ENCODE measurements around the gene OXTR.

OXTR gene

GRCh38 chr3:8712045-8712907 is 57.1 kb downstream of the OXTR start:
- Histone ChIP-seq H3K23ac (ENCODE audit: low read length in 2 of 2) (no peak overlapping the region), H3K18ac (ENCODE audit: low read depth in 1 of 2, low read length in 2 of 2) (no peak overlapping the region), H3K27ac (ENCODE audit: low read length, poor library complexity, severe bottlenecking) (no peak overlapping the region), H3K4me3 (ENCODE audit: insufficient read depth in 1 of 2, low read depth in 1 of 2, low read length in 2 of 2) (no peak overlapping the region), H4K91ac (ENCODE audit: low read length) (no peak overlapping the region), H3K4me2 (ENCODE audit: low read length, poor library complexity, severe bottlenecking) (no peak overlapping the region), H3K14ac (ENCODE audit: low read length in 2 of 2) (no peak overlapping the region), H3K27me3 (ENCODE audit: control insufficient read depth in 1 of 2, insufficient read depth in 1 of 2, low read length in 2 of 2) (peaks cover 0 to 34% of the 10 kb centered on the region in 2 experiments), H2AFZ (ENCODE audit: low read depth, low read length) (no peak overlapping the region), H3K79me1 (replicated peaks; ENCODE audit: low read length, poor library complexity, severe bottlenecking) (no peaks in the 10 kb centered on the region), H2BK120ac (ENCODE audit: low read depth, low read length) (no peak overlapping the region), H3K36me3 (ENCODE audit: control insufficient read depth in 1 of 2, insufficient read depth in 2 of 2, low read depth in 1 of 2, low read length in 2 of 2) (no peaks in the 10 kb centered on the region), H2BK15ac (ENCODE audit: low read depth, poor library complexity, severe bottlenecking) (no peak overlapping the region), H3K4ac (ENCODE audit: low read depth in 1 of 2, low read length in 2 of 2) (no peak overlapping the region), H4K8ac (ENCODE audit: low read length) (no peak overlapping the region), H3K9me3 (ENCODE audit: control insufficient read depth, low read length) (peaks cover 6% of the 10 kb centered on the region), H2BK5ac (ENCODE audit: low read depth, low read length, poor library complexity, severe bottlenecking) (no peak overlapping the region), H3K4me1 (ENCODE audit: control insufficient read depth, insufficient read depth, low read depth, low read length) (no peaks in the 10 kb centered on the region), H3K9ac (ENCODE audit: low read length) (no peak overlapping the region), H2AK5ac (ENCODE audit: low read length, severe bottlenecking) (no peak overlapping the region), H2BK12ac (ENCODE audit: low read length in 2 of 2) (no peak overlapping the region)
- WGBS: 67% methylated on average over 9 of the region's 9 CpGs
- DNase-seq: no peak

DNA sequence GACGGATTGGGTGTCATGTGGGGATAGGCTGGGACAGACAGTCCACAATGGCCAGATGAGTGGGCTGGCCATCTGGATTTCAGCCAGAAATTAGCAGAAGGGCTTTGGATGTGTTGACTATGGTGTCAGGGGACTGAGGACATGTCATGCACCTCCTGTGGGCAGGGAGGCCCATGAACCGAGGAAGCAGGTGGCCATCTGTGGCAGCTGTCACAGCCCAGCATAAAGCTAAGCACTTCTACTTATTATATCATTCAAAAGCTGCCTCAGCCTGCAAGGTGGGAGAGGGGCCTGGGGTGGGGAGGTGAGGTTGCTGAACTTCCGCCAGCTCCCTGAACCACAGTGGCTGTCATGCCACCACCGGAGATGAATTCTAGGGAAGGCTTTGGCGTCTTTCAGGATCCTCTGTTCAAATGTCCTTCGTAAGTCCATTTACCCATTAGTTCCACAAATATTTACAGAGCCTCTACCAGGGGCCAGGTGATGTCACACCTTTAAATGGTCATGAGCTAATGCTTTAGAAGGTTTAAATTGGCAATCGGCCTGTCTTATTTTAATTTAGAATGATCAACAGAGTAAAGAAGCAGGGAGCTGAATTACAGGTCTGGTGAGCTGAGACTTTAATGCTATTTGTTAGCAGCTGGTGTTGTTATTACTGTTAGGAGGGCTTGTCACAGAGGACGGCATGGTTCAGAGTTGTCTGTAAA is 59.5 kb downstream of the OXTR start:
- H3K27ac ChIP-seq (ENCODE audit: low read length, poor library complexity, severe bottlenecking): no peak overlapping the region
- no peaks in the 10 kb centered on the region for H3K36me3 ChIP-seq (ENCODE audit: control insufficient read depth in 1 of 2, insufficient read depth in 2 of 2, low read depth in 1 of 2, low read length in 2 of 2)
- no peak overlapping the region for H3K14ac ChIP-seq (ENCODE audit: low read length in 2 of 2)
- no peak overlapping the region for H2AK5ac ChIP-seq (ENCODE audit: low read length, severe bottlenecking)
- no peak overlapping the region for H2BK15ac ChIP-seq (ENCODE audit: low read depth, poor library complexity, severe bottlenecking)
- no peaks in the 10 kb centered on the region for H3K79me1 ChIP-seq (replicated peaks; ENCODE audit: low read length, poor library complexity, severe bottlenecking)
- 95% methylated on average over 4 of the region's 8 CpGs for WGBS
- H4K91ac ChIP-seq (ENCODE audit: low read length): no peak overlapping the region
- H2BK120ac ChIP-seq (ENCODE audit: low read depth, low read length): no peak overlapping the region
- peaks cover 29% of the 10 kb centered on the region for H3K9me3 ChIP-seq (ENCODE audit: control insufficient read depth, low read length)
- no peak for DNase-seq
- H3K4me3 ChIP-seq (ENCODE audit: insufficient read depth in 1 of 2, low read depth in 1 of 2, low read length in 2 of 2): no peak overlapping the region
- H3K4me1 ChIP-seq (ENCODE audit: control insufficient read depth, insufficient read depth, low read depth, low read length): no peaks in the 10 kb centered on the region
- H2AFZ ChIP-seq (ENCODE audit: low read depth, low read length): no peak overlapping the region
- H2BK12ac ChIP-seq (ENCODE audit: low read length in 2 of 2): no peak overlapping the region
- no peak overlapping the region for H3K4me2 ChIP-seq (ENCODE audit: low read length, poor library complexity, severe bottlenecking)
- H2BK5ac ChIP-seq (ENCODE audit: low read depth, low read length, poor library complexity, severe bottlenecking): no peak overlapping the region
- no peak overlapping the region for H3K23ac ChIP-seq (ENCODE audit: low read length in 2 of 2)
- no peak overlapping the region for H3K9ac ChIP-seq (ENCODE audit: low read length)
- peaks cover 0 to 37% of the 10 kb centered on the region in 2 experiments for H3K27me3 ChIP-seq (ENCODE audit: control insufficient read depth in 1 of 2, insufficient read depth in 1 of 2, low read length in 2 of 2)
- H3K4ac ChIP-seq (ENCODE audit: low read depth in 1 of 2, low read length in 2 of 2): no peak overlapping the region
- no peak overlapping the region for H4K8ac ChIP-seq (ENCODE audit: low read length)
- H3K18ac ChIP-seq (ENCODE audit: low read depth in 1 of 2, low read length in 2 of 2): no peak overlapping the region

GRCh38 chr3:8709287-8709686 is 60.1 kb downstream of the OXTR start:
- Histone ChIP-seq H3K36me3 (ENCODE audit: control insufficient read depth in 1 of 2, insufficient read depth in 2 of 2, low read depth in 1 of 2, low read length in 2 of 2) (no peaks in the 10 kb centered on the region), H2AFZ (ENCODE audit: low read depth, low read length) (no peak overlapping the region), H3K79me1 (replicated peaks; ENCODE audit: low read length, poor library complexity, severe bottlenecking) (no peaks in the 10 kb centered on the region), H3K27ac (ENCODE audit: low read length, poor library complexity, severe bottlenecking) (no peak overlapping the region), H3K4me1 (ENCODE audit: control insufficient read depth, insufficient read depth, low read depth, low read length) (no peaks in the 10 kb centered on the region), H3K4ac (ENCODE audit: low read depth in 1 of 2, low read length in 2 of 2) (no peak overlapping the region), H3K4me3 (ENCODE audit: insufficient read depth in 1 of 2, low read depth in 1 of 2, low read length in 2 of 2) (no peak overlapping the region), H2AK5ac (ENCODE audit: low read length, severe bottlenecking) (no peak overlapping the region), H3K4me2 (ENCODE audit: low read length, poor library complexity, severe bottlenecking) (no peak overlapping the region), H3K14ac (ENCODE audit: low read length in 2 of 2) (no peak overlapping the region), H3K23ac (ENCODE audit: low read length in 2 of 2) (no peak overlapping the region), H4K8ac (ENCODE audit: low read length) (no peak overlapping the region), H3K9me3 (ENCODE audit: control insufficient read depth, low read length) (peaks cover 34% of the 10 kb centered on the region), H2BK5ac (ENCODE audit: low read depth, low read length, poor library complexity, severe bottlenecking) (no peak overlapping the region), H3K27me3 (ENCODE audit: control insufficient read depth in 1 of 2, insufficient read depth in 1 of 2, low read length in 2 of 2) (peaks cover 0 to 36% of the 10 kb centered on the region in 2 experiments), H2BK15ac (ENCODE audit: low read depth, poor library complexity, severe bottlenecking) (no peak overlapping the region), H4K91ac (ENCODE audit: low read length) (no peak overlapping the region), H3K18ac (ENCODE audit: low read depth in 1 of 2, low read length in 2 of 2) (no peak overlapping the region), H3K9ac (ENCODE audit: low read length) (no peak overlapping the region), H2BK120ac (ENCODE audit: low read depth, low read length) (no peak overlapping the region), H2BK12ac (ENCODE audit: low read length in 2 of 2) (no peak overlapping the region)
- WGBS: 83% methylated on average over 5 of the region's 5 CpGs
- no peak for DNase-seq

GRCh38 chr3:8705575-8705974 is 63.8 kb downstream of the OXTR start:
- Histone ChIP-seq H3K9ac (ENCODE audit: low read length) (no peak overlapping the region), H3K27me3 (ENCODE audit: control insufficient read depth in 1 of 2, insufficient read depth in 1 of 2, low read length in 2 of 2) (peaks cover 0 to 14% of the 10 kb centered on the region in 2 experiments), H3K14ac (ENCODE audit: low read length in 2 of 2) (no peak overlapping the region), H2BK5ac (ENCODE audit: low read depth, low read length, poor library complexity, severe bottlenecking) (no peak overlapping the region), H2BK12ac (ENCODE audit: low read length in 2 of 2) (no peak overlapping the region), H2BK15ac (ENCODE audit: low read depth, poor library complexity, severe bottlenecking) (no peak overlapping the region), H3K18ac (ENCODE audit: low read depth in 1 of 2, low read length in 2 of 2) (no peak overlapping the region), H3K9me3 (ENCODE audit: control insufficient read depth, low read length) (peaks cover 40% of the 10 kb centered on the region), H3K79me1 (replicated peaks; ENCODE audit: low read length, poor library complexity, severe bottlenecking) (no peaks in the 10 kb centered on the region), H3K36me3 (ENCODE audit: control insufficient read depth in 1 of 2, insufficient read depth in 2 of 2, low read depth in 1 of 2, low read length in 2 of 2) (no peaks in the 10 kb centered on the region), H3K4me1 (ENCODE audit: control insufficient read depth, insufficient read depth, low read depth, low read length) (no peaks in the 10 kb centered on the region), H3K4me3 (ENCODE audit: insufficient read depth in 1 of 2, low read depth in 1 of 2, low read length in 2 of 2) (peak overlapping the region in 1 of 2 experiments; percentile 16), H4K8ac (ENCODE audit: low read length) (no peak overlapping the region), H3K4me2 (ENCODE audit: low read length, poor library complexity, severe bottlenecking) (no peak overlapping the region), H2AFZ (ENCODE audit: low read depth, low read length) (no peak overlapping the region), H2AK5ac (ENCODE audit: low read length, severe bottlenecking) (no peak overlapping the region), H3K23ac (ENCODE audit: low read length in 2 of 2) (no peak overlapping the region), H2BK120ac (ENCODE audit: low read depth, low read length) (no peak overlapping the region), H4K91ac (ENCODE audit: low read length) (no peak overlapping the region), H3K4ac (ENCODE audit: low read depth in 1 of 2, low read length in 2 of 2) (no peak overlapping the region), H3K27ac (ENCODE audit: low read length, poor library complexity, severe bottlenecking) (no peak overlapping the region)
- WGBS: 68% methylated on average over 3 of the region's 3 CpGs
- no peak for DNase-seq
